Measurements from ENCODE around the gene NMRAL1. TPM values are rescaled to one million over a fixed set of nuclear protein-coding genes. Genes with fewer than 3 reads are reported as not detected.

Gene NMRAL1
- total and polyA plus RNA-seq, 7 donors: 2.5 to 5.5 (median 4.1) TPM

DNA sequence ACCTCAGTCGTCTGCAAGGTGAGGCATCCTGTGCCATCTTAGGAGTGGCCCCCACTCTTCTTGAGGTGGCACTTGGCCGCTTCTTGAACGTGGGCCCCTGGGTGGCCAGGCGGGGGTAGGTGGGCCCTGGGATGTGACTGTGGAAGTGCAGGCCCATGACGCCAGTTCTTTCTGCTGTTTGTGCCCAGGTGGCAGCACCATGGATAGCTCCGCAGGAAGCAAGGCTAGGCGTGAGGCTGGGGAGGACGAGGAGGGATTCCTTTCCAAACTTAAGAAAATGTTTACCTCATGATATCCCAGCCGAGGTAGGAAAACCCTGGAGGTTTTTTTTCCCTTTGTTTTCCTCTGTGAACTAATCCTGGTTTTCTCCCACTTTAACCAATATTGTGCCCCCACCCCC, 19.8 kb downstream of the NMRAL1 start:
- peaks cover 8 to 97% of the 10 kb centered on the region in 2 donors for H3K36me3 ChIP-seq (ENCODE audit: insufficient read depth in 1 of 2, low read depth in 1 of 2)
- no peaks in the 10 kb centered on the region for H3K4me1 ChIP-seq
- H3K27ac ChIP-seq: no peak overlapping the region
- no peaks in the 10 kb centered on the region for H3K9me3 ChIP-seq
- TF ChIP-seq, protein P1, sequence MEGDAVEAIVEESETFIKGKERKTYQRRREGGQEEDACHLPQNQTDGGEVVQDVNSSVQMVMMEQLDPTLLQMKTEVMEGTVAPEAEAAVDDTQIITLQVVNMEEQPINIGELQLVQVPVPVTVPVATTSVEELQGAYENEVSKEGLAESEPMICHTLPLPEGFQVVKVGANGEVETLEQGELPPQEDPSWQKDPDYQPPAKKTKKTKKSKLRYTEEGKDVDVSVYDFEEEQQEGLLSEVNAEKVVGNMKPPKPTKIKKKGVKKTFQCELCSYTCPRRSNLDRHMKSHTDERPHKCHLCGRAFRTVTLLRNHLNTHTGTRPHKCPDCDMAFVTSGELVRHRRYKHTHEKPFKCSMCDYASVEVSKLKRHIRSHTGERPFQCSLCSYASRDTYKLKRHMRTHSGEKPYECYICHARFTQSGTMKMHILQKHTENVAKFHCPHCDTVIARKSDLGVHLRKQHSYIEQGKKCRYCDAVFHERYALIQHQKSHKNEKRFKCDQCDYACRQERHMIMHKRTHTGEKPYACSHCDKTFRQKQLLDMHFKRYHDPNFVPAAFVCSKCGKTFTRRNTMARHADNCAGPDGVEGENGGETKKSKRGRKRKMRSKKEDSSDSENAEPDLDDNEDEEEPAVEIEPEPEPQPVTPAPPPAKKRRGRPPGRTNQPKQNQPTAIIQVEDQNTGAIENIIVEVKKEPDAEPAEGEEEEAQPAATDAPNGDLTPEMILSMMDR (IDR thresholded peaks at IDR 0.05): no peak
- DNase-seq: peak in 1 of 2 donors; percentile 28
- H3K4me3 ChIP-seq: no peak overlapping the region
- 73 to 80% (median 74%) methylated on average over 9 of the region's 9 CpGs for WGBS, 3 donors
- intact Hi-C loops (cut with DNase I): no loop called here
- no peak for ATAC-seq
- H3K27me3 ChIP-seq (ENCODE audit: insufficient read depth in 3 of 3, low read length in 2 of 3): no peaks in the 10 kb centered on the region

DNA sequence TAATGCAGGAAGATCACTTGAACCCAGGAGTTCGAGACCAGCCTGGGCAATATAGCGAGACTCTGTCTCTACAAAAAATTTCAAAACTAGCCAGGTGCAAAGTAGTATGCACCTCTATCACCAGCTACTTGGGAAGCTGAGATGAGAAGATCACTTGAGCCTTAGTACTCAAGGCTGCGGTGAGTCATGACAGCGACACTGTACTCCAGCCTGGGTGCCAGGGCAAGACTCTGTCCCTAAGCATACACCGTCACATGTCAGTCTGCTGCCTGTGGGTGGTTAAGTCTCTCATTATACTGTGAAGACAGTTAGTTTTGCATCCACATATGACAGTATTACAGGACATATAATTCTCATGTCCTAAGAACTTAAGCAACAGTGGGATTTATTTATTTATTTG, 21.8 kb downstream of the NMRAL1 start:
- Histone ChIP-seq H3K36me3 (ENCODE audit: insufficient read depth in 1 of 2, low read depth in 1 of 2) (peaks cover 13 to 97% of the 10 kb centered on the region in 2 donors), H3K27me3 (ENCODE audit: insufficient read depth in 3 of 3, low read length in 2 of 3) (no peaks in the 10 kb centered on the region), H3K9me3 (no peaks in the 10 kb centered on the region), H3K4me1 (no peaks in the 10 kb centered on the region), H3K4me3 (no peak overlapping the region), H3K27ac (no peak overlapping the region)
- intact Hi-C loops (cut with DNase I): no loop called here
- no peak for DNase-seq
- 96 to 99% (median 97%) methylated on average over 5 of the region's 5 CpGs for WGBS, 3 donors
- peak; percentile 22 to 67 (median 54) for ATAC-seq
- TF ChIP-seq, protein P1 (IDR thresholded peaks at IDR 0.05): no peak

DNA sequence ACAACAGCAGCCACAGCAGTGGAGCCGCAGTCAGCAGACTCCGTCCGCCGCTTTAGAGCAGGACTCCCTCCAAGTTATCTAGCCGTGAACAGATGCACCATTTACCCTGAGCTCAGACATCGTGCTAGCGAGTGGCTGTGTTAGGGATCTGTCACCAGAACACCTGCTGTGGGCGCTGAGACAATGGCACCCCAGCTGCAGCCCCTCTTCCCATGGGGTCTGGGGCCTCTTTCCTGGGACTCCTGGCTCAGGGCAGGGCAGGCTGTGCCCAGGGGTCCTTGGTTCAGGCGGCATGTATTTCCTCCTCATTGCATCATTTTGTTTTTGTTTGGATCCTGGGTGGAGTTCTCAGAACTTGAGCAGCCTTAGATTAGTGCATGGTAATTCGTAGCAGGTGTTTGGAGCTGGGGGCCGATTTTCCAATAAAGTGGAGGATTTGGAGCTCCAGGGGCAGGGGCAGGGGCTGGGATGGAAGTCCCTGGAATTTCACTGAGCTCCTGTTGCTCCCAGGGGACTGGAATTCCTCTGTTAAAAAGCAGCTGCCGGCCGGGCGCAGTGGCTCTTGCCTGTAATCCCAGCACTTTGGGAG, 23.4 kb downstream of the NMRAL1 start:
- Histone ChIP-seq H3K27me3 (ENCODE audit: insufficient read depth in 3 of 3, low read length in 2 of 3) (no peaks in the 10 kb centered on the region), H3K36me3 (ENCODE audit: insufficient read depth in 1 of 2, low read depth in 1 of 2) (peaks cover 13 to 97% of the 10 kb centered on the region in 2 donors), H3K27ac (no peak overlapping the region), H3K9me3 (no peaks in the 10 kb centered on the region), H3K4me3 (no peak overlapping the region), H3K4me1 (no peaks in the 10 kb centered on the region)
- DNase-seq (no peak), ATAC-seq (no peak)
- intact Hi-C loops (cut with DNase I): no loop called here
- 57 to 64% (median 60%) methylated on average over 14 of the region's 14 CpGs for WGBS, 3 donors
- TF ChIP-seq, protein P1 (IDR thresholded peaks at IDR 0.05): no peak

- WGBS, 3 donors: 68 to 75% (median 70%) methylated on average over 14 of the region's 14 CpGs
- Histone ChIP-seq H3K4me3 (no peak overlapping the region), H3K36me3 (ENCODE audit: insufficient read depth in 1 of 2, low read depth in 1 of 2) (peaks cover 11 to 97% of the 10 kb centered on the region in 2 donors), H3K4me1 (no peaks in the 10 kb centered on the region), H3K9me3 (no peaks in the 10 kb centered on the region), H3K27ac (no peak overlapping the region), H3K27me3 (ENCODE audit: insufficient read depth in 3 of 3, low read length in 2 of 3) (no peaks in the 10 kb centered on the region)
- DNase-seq: no peak
- intact Hi-C loops (cut with DNase I): no loop called here
- TF ChIP-seq, protein P1 (IDR thresholded peaks at IDR 0.05): no peak
- ATAC-seq: no peak
Observed at GRCh38 chr16:4450430-4450829, 24.0 kb downstream of the NMRAL1 start.

DNA sequence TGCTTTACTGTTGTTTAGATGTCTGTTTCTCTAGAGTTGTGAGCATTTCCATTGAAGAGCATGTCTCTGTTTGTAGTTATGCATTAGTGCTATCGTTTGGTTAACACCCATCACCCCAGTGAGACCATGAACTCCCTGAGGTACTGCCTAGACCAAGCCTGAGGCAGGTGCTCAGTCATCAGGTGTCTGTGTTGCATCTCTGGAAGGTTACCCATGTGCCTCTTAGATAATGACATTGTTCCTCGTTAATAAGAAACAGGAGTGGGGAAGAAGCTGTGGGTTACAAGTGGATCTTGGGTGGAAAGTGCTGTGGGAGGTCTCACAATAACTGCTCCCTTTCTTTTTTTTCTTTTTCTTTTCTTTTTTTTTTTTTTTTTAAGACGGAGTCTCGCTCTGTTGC, 30.4 kb downstream of the NMRAL1 start:
- DNase-seq (no peak), ATAC-seq (no peak)
- H3K36me3 ChIP-seq (ENCODE audit: insufficient read depth in 1 of 2, low read depth in 1 of 2): peaks cover 16 to 100% of the 10 kb centered on the region in 2 donors
- 86 to 90% (median 88%) methylated on average over 4 of the region's 4 CpGs for WGBS, 3 donors
- H3K9me3 ChIP-seq: no peaks in the 10 kb centered on the region
- intact Hi-C loops (cut with DNase I): no loop called here
- no peaks in the 10 kb centered on the region for H3K27me3 ChIP-seq (ENCODE audit: insufficient read depth in 3 of 3, low read length in 2 of 3)
- no peak overlapping the region for H3K4me3 ChIP-seq
- TF ChIP-seq, protein P1 (IDR thresholded peaks at IDR 0.05): no peak
- no peak overlapping the region for H3K27ac ChIP-seq
- no peaks in the 10 kb centered on the region for H3K4me1 ChIP-seq

All from psoas muscle (tissue), 8 donors.